PC-9 (cell line): ENCODE measurements around the gene CLDN7. TPM values are rescaled to one million over a fixed set of nuclear protein-coding genes. Genes with fewer than 3 reads are reported as not detected.

Source experiments
- BruUV-seq: library from RNA; stranded (reverse); fragments of 400-500 nt; replicated peaks from 2 replicates; lab custom pipeline; 2021; lab: Mats Ljungman, UMichigan
- CTCF ChIA-PET: fragments of 300-600 bp; sonication (Branson Sonifier 250); formaldehyde crosslinking; loops from one replicate; lab custom pipeline; 2022; ENCODE audit warnings: antibody characterized with exemption; lab: Charles Lee
- POLR2A ChIA-PET: fragments of 300-600 bp; sonication (Branson Sonifier 250); formaldehyde crosslinking; loops from one replicate; lab custom pipeline; 2022; ENCODE audit warnings: antibody characterized with exemption; ENCODE audit not compliant: unreplicated experiment; lab: Charles Lee
- DNase-seq, 2 experiments: peaks; one replicate each; pipeline versions ENCODE4 v3.0.0 to v3.0.0-alpha.2; 2015 to 2022; ENCODE audit warnings: mixed read lengths in 1 of 2
- H2AFZ ChIP-seq: fragments of 200-600 bp; sonication (generic); 2 replicates; pipeline ENCODE4 v1.8.1; 2017; ENCODE audit warnings: antibody characterized with exemption
- H3F3A ChIP-seq: fragments of 200-600 bp; sonication (generic); 2 replicates; pipeline ENCODE4 v1.8.1; 2017; ENCODE audit warnings: antibody characterized with exemption, mild to moderate bottlenecking, low read depth; ENCODE audit not compliant: insufficient read depth
- H3K27ac ChIP-seq: fragments of 200-600 bp; sonication (generic); 2 replicates; pipeline ENCODE4 v1.6.1; 2016; ENCODE audit warnings: mixed run types
- H3K27me3 ChIP-seq: fragments of 200-600 bp; sonication (generic); 2 replicates; pipeline ENCODE4 v1.6.1; 2016; ENCODE audit warnings: low read depth, mixed run types; ENCODE audit not compliant: insufficient read depth
- H3K36me3 ChIP-seq: fragments of 200-600 bp; sonication (generic); 2 replicates; pipeline ENCODE4 v1.6.1; 2016; ENCODE audit warnings: low read depth, mixed run types
- H3K4me1 ChIP-seq: fragments of 200-600 bp; sonication (generic); replicated peaks from 2 replicates; pipeline ENCODE4 v1.6.1; 2016; ENCODE audit warnings: mixed run types; ENCODE audit not compliant: insufficient read depth
- H3K4me2 ChIP-seq: fragments of 200-600 bp; sonication (generic); 2 replicates; pipeline ENCODE4 v1.6.1; 2017; ENCODE audit warnings: mixed run types
- H3K4me3 ChIP-seq: fragments of 200-600 bp; sonication (generic); 2 replicates; pipeline ENCODE4 v1.6.1; 2016; ENCODE audit warnings: mixed run types
- H3K79me2 ChIP-seq: fragments of 200-600 bp; sonication (generic); 2 replicates; pipeline ENCODE4 v1.6.1; 2017; ENCODE audit warnings: low read depth, mixed run types
- H3K9me2 ChIP-seq: fragments of 200-600 bp; sonication (generic); 2 replicates; pipeline ENCODE4 v1.8.1; 2017; ENCODE audit warnings: mild to moderate bottlenecking; ENCODE audit not compliant: insufficient read depth
- H3K9me3 ChIP-seq: fragments of 200-600 bp; sonication (generic); 2 replicates; pipeline ENCODE4 v1.8.1; 2016; ENCODE audit warnings: low read depth; ENCODE audit not compliant: insufficient read depth
- H4K20me1 ChIP-seq: fragments of 200-600 bp; sonication (generic); 2 replicates; pipeline ENCODE4 v1.8.1; 2017; ENCODE audit not compliant: insufficient read depth
- CTCF ChIP-seq: fragments of 200-600 bp; sonication (generic); conservative IDR thresholded peaks from 2 replicates; pipeline ENCODE4 v1.6.1; 2017; ENCODE audit warnings: mixed run types, antibody characterized with exemption, mild to moderate bottlenecking, moderate library complexity
- EZH2 ChIP-seq: fragments of 200-600 bp; sonication (generic); IDR thresholded peaks from 2 replicates; pipeline ENCODE4 v1.8.0; 2017; ENCODE audit warnings: antibody characterized with exemption, low read depth
- intact Hi-C: fragments of 100-400 bp; cut with micrococcal nuclease; formaldehyde crosslinking; loops from one replicate; pipeline ENCODE4 v1.10.0; 2022; ENCODE audit not compliant: unreplicated experiment
- total RNA-seq: library from RNA; stranded (reverse); gene quantifications from 2 replicates; pipeline ENCODE4 v1.2.3, GENCODE V29; 2021

The CLDN7 gene
- total RNA-seq, 1 experiment from 2014 or later = 390 TPM

- no TSS peak for BruUV-seq
- Histone ChIP-seq H3K4me1 (peaks cover 48% of the 10 kb centered on the region), H3K36me3 (peaks cover 32% of the 10 kb centered on the region), H3K4me3 (no peak overlapping the region; the same call in 1 of the 2 replicates), H3K27me3 (no peaks in the 10 kb centered on the region), H3K9me2 (no peaks in the 10 kb centered on the region), H3F3A (peaks cover 53% of the 10 kb centered on the region), H3K4me2 (peak overlapping the region; percentile 70), H4K20me1 (peaks cover 20% of the 10 kb centered on the region), H2AFZ (no peak overlapping the region), H3K27ac (peak overlapping the region; percentile 80), H3K79me2 (peaks cover 81% of the 10 kb centered on the region), H3K9me3 (no peaks in the 10 kb centered on the region)
- intact Hi-C loops = no loop called here
- DNase-seq = no peak
- ChIA-PET POLR2A (no interaction called here), CTCF (no interaction called here)
- TF ChIP-seq CTCF (no peak), EZH2 (no peak)
Observed at GRCh38 chr17:7236808-7237207, 25.5 kb downstream of the CLDN7 start.

- H3K9me2 ChIP-seq = no peaks in the 10 kb centered on the region
- BruUV-seq = no TSS peak
- peaks cover 83% of the 10 kb centered on the region for H3K79me2 ChIP-seq
- no peak overlapping the region for H3K4me3 ChIP-seq
- intact Hi-C loops = no loop called here
- H4K20me1 ChIP-seq = peaks cover 29% of the 10 kb centered on the region
- no peaks in the 10 kb centered on the region for H3K9me3 ChIP-seq
- peaks cover 32% of the 10 kb centered on the region for H3K36me3 ChIP-seq
- peaks cover 51% of the 10 kb centered on the region for H3K4me1 ChIP-seq
- 0 out of 2 replicates have a peak overlapping the region, but pooled peaks have one; percentile 57 for H3K27ac ChIP-seq
- ChIA-PET POLR2A (no interaction called here), CTCF (no interaction called here)
- peaks cover 45% of the 10 kb centered on the region for H3F3A ChIP-seq
- TF ChIP-seq CTCF (no peak), EZH2 (no peak)
- H2AFZ ChIP-seq = no peak overlapping the region
- no peaks in the 10 kb centered on the region for H3K27me3 ChIP-seq
- peak overlapping the region; percentile 97; the same call in 1 of the 2 replicates for H3K4me2 ChIP-seq
- DNase-seq = no peak
Observed at GRCh38 chr17:7235693-7236665, 26.3 kb downstream of the CLDN7 start.

GRCh38 chr17:7234083-7234951 lies 28.0 kb downstream of the CLDN7 start, which contains the start of gene DVL2:
Gene DVL2, minus strand, starts transcription at chr17:7234517. Its CDS starts 255 bp downstream, at chr17:7234262.
- BruUV-seq = no TSS peak

More at GRCh38 chr17:7234083-7234951, 28.0 kb downstream of the CLDN7 start, which contains the start of gene DVL2:
- peak within 1 kb of the TSS; percentile 91 for H2AFZ ChIP-seq
- H3K79me2 ChIP-seq = peaks cover 86% of the 10 kb centered on the region
- peaks cover 38% of the 10 kb centered on the region for H3K4me1 ChIP-seq
- DNase-seq = peak; percentile 78 to 95
- no peaks in the 10 kb centered on the region for H3K27me3 ChIP-seq
- H3K27ac ChIP-seq = peak within 1 kb of the TSS; percentile 57
- H3K9me3 ChIP-seq = no peaks in the 10 kb centered on the region
- POLR2A ChIA-PET = interaction anchor here (0.6 to 1.5 kb wide), 3 partner anchors 14 to 393 kb away, joined by 4 to 10 read pairs (median 5); partner anchors contain the start of genes ACADVL, DLG4 and SAT2
- peak within 1 kb of the TSS; percentile 97 for H3K4me2 ChIP-seq
- TF ChIP-seq CTCF = no peak
- no peak for TF ChIP-seq EZH2
- H3K36me3 ChIP-seq = peaks cover 37% of the 10 kb centered on the region
- intact Hi-C loops = no loop called here
- CTCF ChIA-PET = no interaction called here
- no peaks in the 10 kb centered on the region for H3K9me2 ChIP-seq
- H3K4me3 ChIP-seq = peak within 1 kb of the TSS; percentile 82
- peaks cover 32% of the 10 kb centered on the region for H4K20me1 ChIP-seq
- H3F3A ChIP-seq = peaks cover 37% of the 10 kb centered on the region
